Suprapubic skin (tissue), 4 donors: ENCODE results near the gene RRP1. TPM values are rescaled to one million over a fixed set of nuclear protein-coding genes. Genes with fewer than 3 reads are reported as not detected.

ENCODE experiments used
- DNase-seq, 2 donors: peaks; one replicate each; pipeline ENCODE4 v3.0.0-alpha.2; 2019; ENCODE audit warnings: low spot score in 2 of 2
- H3K27ac ChIP-seq: fragments of 200-600 bp; sonication (generic); one replicate; pipeline ENCODE4 v1.5.1; 2019
- H3K27me3 ChIP-seq: fragments of 200-600 bp; sonication (generic); one replicate; pipeline ENCODE4 v1.5.1; 2019
- H3K36me3 ChIP-seq: fragments of 200-600 bp; sonication (generic); one replicate; pipeline ENCODE4 v1.5.1; 2019
- H3K4me1 ChIP-seq: fragments of 200-600 bp; sonication (generic); one replicate; pipeline ENCODE4 v1.5.1; 2019
- H3K4me3 ChIP-seq: fragments of 200-600 bp; sonication (generic); one replicate; pipeline ENCODE4 v1.5.1; 2019; ENCODE audit warnings: mild to moderate bottlenecking
- H3K9me3 ChIP-seq: fragments of 200-600 bp; sonication (generic); one replicate; pipeline ENCODE4 v1.5.1; 2019
- CTCF ChIP-seq, 2 donors: fragments of 200-600 bp in 1 of 2; fragments of 450-650 bp in 1 of 2; sonication (generic) in 1 of 2; IDR thresholded peaks; one replicate each; pipeline ENCODE4 v1.5.1; 2016 to 2019; ENCODE audit warnings: antibody characterized with exemption in 2 of 2, mild to moderate bottlenecking in 1 of 2, moderate library complexity in 1 of 2
- EP300 ChIP-seq: sonication (generic); formaldehyde crosslinking; IDR thresholded peaks from one replicate; pipeline ENCODE4 v1.6.1; 2017; ENCODE audit warnings: antibody characterized with exemption
- POLR2A ChIP-seq, 2 donors: fragments of 450-650 bp; IDR thresholded peaks; one replicate each; pipeline ENCODE4 v1.6.1; 2017; ENCODE audit warnings: antibody characterized with exemption in 2 of 2, mild to moderate bottlenecking in 2 of 2, moderate library complexity in 2 of 2
- POLR2AphosphoS5 ChIP-seq, 3 donors: sonication (generic); formaldehyde crosslinking; IDR thresholded peaks; one replicate each; pipeline ENCODE4 v1.6.1; 2017; ENCODE audit warnings: antibody characterized with exemption in 3 of 3
- WGBS: methylation state at CpG from one replicate; pipeline ENCODE4 v1.1.5; 2018; 5-methylcytosine and 5-hydroxymethylcytosine counted together
- total RNA-seq, 4 donors: library from RNA; depleted of rRNA; stranded (reverse); fragments of >200 nt; gene quantifications; one replicate each; pipeline ENCODE4 v1.1.0, GENCODE V29; 2016

RRP1 gene
- total RNA-seq, 4 donors from 2014 or later = 22.5 to 34.6 (median 28.4) TPM

GRCh38 chr21:43750339-43751033, 38.9 kb upstream of the RRP1 start:
- Histone ChIP-seq H3K4me3 (no peak overlapping the region), H3K9me3 (no peaks in the 10 kb centered on the region), H3K36me3 (peaks cover 100% of the 10 kb centered on the region), H3K27ac (no peak overlapping the region), H3K4me1 (no peaks in the 10 kb centered on the region), H3K27me3 (no peaks in the 10 kb centered on the region)
- no peak for DNase-seq
- TF ChIP-seq POLR2A (IDR thresholded peaks at IDR 0.05) = no peak
- no peak for TF ChIP-seq CTCF (IDR thresholded peaks at IDR 0.05)
- no peak for TF ChIP-seq EP300
- TF ChIP-seq POLR2AphosphoS5 (IDR thresholded peaks at IDR 0.05) = no peak
- WGBS = 86% methylated on average over 25 of the region's 28 CpGs

GRCh38 chr21:43751955-43752591, 37.3 kb upstream of the RRP1 start:
- DNase-seq = no peak
- Histone ChIP-seq H3K9me3 (no peaks in the 10 kb centered on the region), H3K4me3 (no peak overlapping the region), H3K27me3 (no peaks in the 10 kb centered on the region), H3K4me1 (peaks cover 8% of the 10 kb centered on the region), H3K36me3 (peaks cover 100% of the 10 kb centered on the region), H3K27ac (no peak overlapping the region)
- 89% methylated on average over 7 of the region's 31 CpGs for whole genome bisulfite sequencing
- TF ChIP-seq POLR2AphosphoS5 (IDR thresholded peaks at IDR 0.05) (no peak), EP300 (no peak), CTCF (IDR thresholded peaks at IDR 0.05) (no peak), POLR2A (IDR thresholded peaks at IDR 0.05) (no peak)

GRCh38 chr21:43752758-43753438, 36.5 kb upstream of the RRP1 start:
- H3K27me3 ChIP-seq = no peaks in the 10 kb centered on the region
- H3K4me1 ChIP-seq = peaks cover 16% of the 10 kb centered on the region
- H3K36me3 ChIP-seq = peaks cover 93% of the 10 kb centered on the region
- DNase-seq = no peak
- TF ChIP-seq EP300 (no peak), POLR2A (IDR thresholded peaks at IDR 0.05) (no peak), POLR2AphosphoS5 (IDR thresholded peaks at IDR 0.05) (no peak), CTCF (IDR thresholded peaks at IDR 0.05) (no peak)
- no peaks in the 10 kb centered on the region for H3K9me3 ChIP-seq
- H3K4me3 ChIP-seq = no peak overlapping the region
- WGBS = 97% methylated on average over 22 of the region's 28 CpGs
- no peak overlapping the region for H3K27ac ChIP-seq

- Histone ChIP-seq H3K4me1 (peaks cover 21% of the 10 kb centered on the region), H3K27me3 (no peaks in the 10 kb centered on the region), H3K36me3 (peaks cover 87% of the 10 kb centered on the region), H3K27ac (no peak overlapping the region), H3K9me3 (no peaks in the 10 kb centered on the region), H3K4me3 (no peak overlapping the region)
- DNase-seq = no peak
- TF ChIP-seq POLR2AphosphoS5 (IDR thresholded peaks at IDR 0.05) (no peak), CTCF (IDR thresholded peaks at IDR 0.05) (no peak), POLR2A (IDR thresholded peaks at IDR 0.05) (no peak), EP300 (no peak)
- WGBS = 93% methylated on average over 16 of the region's 16 CpGs
These were observed 36.0 kb upstream of the RRP1 start for GRCh38 chr21:43753439-43753799.
